ENCODE data around the gene NUMB. TPM values are rescaled to one million over a fixed set of nuclear protein-coding genes. Genes with fewer than 3 reads are reported as not detected.
"Not testable (repeated sequence)": the region's sequence is repeated elsewhere in the genome, so short reads cannot be mapped to it uniquely, and the experiment has no call there.

Gene NUMB
- total RNA-seq, 1 experiment from 2014 or later = 81.5 TPM

GRCh38 chr14:73427516-73428264 lies 30.7 kb downstream of the NUMB start:
- POLR2A ChIA-PET = interaction anchor here (1.4 kb wide), 1 partner anchor 35 kb away, joined by 3 read pairs; no protein-coding TSS in a partner anchor

GRCh38 chr14:73426877-73427276 lies 31.5 kb downstream of the NUMB start:
- no peaks in the 10 kb centered on the region for H3K9me3 Mint-ChIP-seq (ENCODE audit: unreplicated experiment)
- no peak for TF ChIP-seq CTCF (IDR thresholded peaks at IDR 0.05; ENCODE audit: unreplicated experiment)
- no peaks in the 10 kb centered on the region for H3K27me3 Mint-ChIP-seq (ENCODE audit: insufficient read depth, unreplicated experiment)
- intact Hi-C loops (cut with micrococcal nuclease) = no loop called here
- no peak overlapping the region for H3K4me3 Mint-ChIP-seq (ENCODE audit: unreplicated experiment)
- H3K36me3 Mint-ChIP-seq (ENCODE audit: insufficient read depth, unreplicated experiment) = peaks cover 29% of the 10 kb centered on the region
- CTCF ChIA-PET = no interaction called here
- POLR2A ChIA-PET = no interaction called here
- H3K4me1 Mint-ChIP-seq (ENCODE audit: insufficient read depth, unreplicated experiment) = peaks cover 11% of the 10 kb centered on the region
- BruUV-seq (replicated peaks) = no TSS peak
- no peak overlapping the region for H3K27ac Mint-ChIP-seq (ENCODE audit: low read depth, unreplicated experiment)
- DNase-seq (ENCODE audit: unreplicated experiment) = no peak

More at GRCh38 chr14:73427516-73428264, 30.7 kb downstream of the NUMB start:
- BruUV-seq (replicated peaks) = no TSS peak
- CTCF ChIA-PET = interaction anchor here (0.6 to 0.7 kb wide), 2 partner anchors 367 to 640 kb away, joined by 3 read pairs; no protein-coding TSS in a partner anchor
- Mint-ChIP-seq H3K9me3 (ENCODE audit: unreplicated experiment) (no peaks in the 10 kb centered on the region), H3K4me3 (ENCODE audit: unreplicated experiment) (no peak overlapping the region), H3K27ac (ENCODE audit: low read depth, unreplicated experiment) (no peak overlapping the region), H3K36me3 (ENCODE audit: insufficient read depth, unreplicated experiment) (peaks cover 29% of the 10 kb centered on the region), H3K27me3 (ENCODE audit: insufficient read depth, unreplicated experiment) (no peaks in the 10 kb centered on the region), H3K4me1 (ENCODE audit: insufficient read depth, unreplicated experiment) (peaks cover 11% of the 10 kb centered on the region)
- DNase-seq (ENCODE audit: unreplicated experiment) = no peak
- TF ChIP-seq CTCF (IDR thresholded peaks at IDR 0.05; ENCODE audit: unreplicated experiment) = no peak
- intact Hi-C loops (cut with micrococcal nuclease) = no loop called here

GRCh38 chr14:73424453-73424852 lies 33.9 kb downstream of the NUMB start:
- H3K4me1 Mint-ChIP-seq (ENCODE audit: insufficient read depth, unreplicated experiment) = peaks cover 11% of the 10 kb centered on the region
- H3K9me3 Mint-ChIP-seq (ENCODE audit: unreplicated experiment) = no peaks in the 10 kb centered on the region
- H3K4me3 Mint-ChIP-seq (ENCODE audit: unreplicated experiment) = no peak overlapping the region
- BruUV-seq (replicated peaks) = no TSS peak
- H3K27ac Mint-ChIP-seq (ENCODE audit: low read depth, unreplicated experiment) = no peak overlapping the region
- POLR2A ChIA-PET = no interaction called here
- intact Hi-C loops (cut with micrococcal nuclease) = no loop called here
- DNase-seq (ENCODE audit: unreplicated experiment) = no peak
- H3K36me3 Mint-ChIP-seq (ENCODE audit: insufficient read depth, unreplicated experiment) = peaks cover 30% of the 10 kb centered on the region
- CTCF ChIA-PET = no interaction called here
- H3K27me3 Mint-ChIP-seq (ENCODE audit: insufficient read depth, unreplicated experiment) = no peaks in the 10 kb centered on the region
- no peak for TF ChIP-seq CTCF (IDR thresholded peaks at IDR 0.05; ENCODE audit: unreplicated experiment)

DNA sequence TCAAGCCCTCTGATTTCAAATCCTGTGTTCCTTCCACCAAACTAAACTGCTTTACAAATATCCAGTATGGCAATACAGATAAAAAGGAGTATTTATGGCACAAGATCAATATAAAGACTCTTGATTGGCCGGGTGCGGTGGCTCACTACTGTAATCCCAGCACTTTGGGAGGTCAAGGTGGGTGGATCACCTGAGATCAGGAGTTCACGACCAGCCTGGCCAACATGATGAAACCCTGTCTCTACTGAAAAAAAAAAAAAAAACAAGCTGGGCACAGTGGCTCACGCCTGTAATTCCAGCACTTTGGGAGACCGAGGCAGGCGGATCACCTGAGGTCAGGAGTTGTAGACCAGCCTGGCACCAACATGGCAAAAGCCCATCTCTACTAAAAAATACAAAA lies 35.3 kb downstream of the NUMB start:
- H3K27me3 Mint-ChIP-seq (ENCODE audit: insufficient read depth, unreplicated experiment); H3K4me3 Mint-ChIP-seq (ENCODE audit: unreplicated experiment); DNase-seq (ENCODE audit: unreplicated experiment); intact Hi-C loops (cut with micrococcal nuclease); H3K9me3 Mint-ChIP-seq (ENCODE audit: unreplicated experiment); H3K27ac Mint-ChIP-seq (ENCODE audit: low read depth, unreplicated experiment); BruUV-seq (replicated peaks): not testable (repeated sequence)
- H3K36me3 Mint-ChIP-seq (ENCODE audit: insufficient read depth, unreplicated experiment) = peaks cover 24% of the 10 kb centered on the region
- peaks cover 11% of the 10 kb centered on the region for H3K4me1 Mint-ChIP-seq (ENCODE audit: insufficient read depth, unreplicated experiment)
- ChIA-PET CTCF (interaction anchor here (0.8 to 0.9 kb wide), 3 partner anchors 32 to 49 kb away, joined by 3 read pairs; no protein-coding TSS in a partner anchor), POLR2A (interaction anchor here (0.6 kb wide), 1 partner anchor 77 kb away, joined by 3 read pairs; no protein-coding TSS in a partner anchor)
